Activated T-cell treated with anti-CD3 and anti-CD28 coated beads, Interleukin-2, amount 50 U/mL, for 72 hours (primary cell): ENCODE data around the gene RASGRF1. TPM values are rescaled to one million over a fixed set of nuclear protein-coding genes. Genes with fewer than 3 reads are reported as not detected.

ENCODE experiments used
- total RNA-seq, 2 donors: library from RNA; stranded (reverse); gene quantifications; one replicate each; pipeline ENCODE4 v1.2.3, GENCODE V29; 2022

RASGRF1 gene
- total RNA-seq, 2 donors from 2014 or later, result not detected

Other genes with a start within 250 kb of the RASGRF1 start
- gene MORF4L1, start 217.9 kb downstream of the RASGRF1 start, total RNA-seq, result 100 to 1,000 TPM; 170 TPM
- gene CTSH, start 145.7 kb downstream of the RASGRF1 start, total RNA-seq, result 10 to 100 TPM in 1 of 2 donors, 1 to 10 TPM in 1; 7.1 to 33.1 TPM
- not detected for gene ANKRD34C, start 191.9 kb upstream of the RASGRF1 start, total RNA-seq
- 10 to 100 TPM; 42.2 to 44.8 TPM for gene TMED3, start 220.3 kb upstream of the RASGRF1 start, total RNA-seq